NCI-H1417 treated with DMSO at 0.1 percent for 48 hours (cell line): Measurements from ENCODE around the gene CXorf58.
"Not testable (repeated sequence)": the region's sequence is repeated elsewhere in the genome, so short reads cannot be mapped to it uniquely, and the experiment has no call there.

Source experiments
- DNase-seq: peaks from one replicate; lab custom pipeline; 2025; lab: John Stamatoyannopoulos, UW

Gene CXorf58

GRCh38 chrX:23952984-23953907, 45.4 kb downstream of the CXorf58 start:
- DNase-seq: peak; percentile 36

- DNase-seq: no peak
These were observed 46.1 kb downstream of the CXorf58 start for GRCh38 chrX:23953908-23954269.

GRCh38 chrX:23954396-23954795, 46.6 kb downstream of the CXorf58 start:
- DNase-seq: no peak

GRCh38 chrX:23959781-23960180, 52.0 kb downstream of the CXorf58 start:
- DNase-seq: no peak

GRCh38 chrX:23964191-23964590, 56.4 kb downstream of the CXorf58 start:
- DNase-seq: no peak

- not testable (repeated sequence) for DNase-seq
These were observed 57.8 kb downstream of the CXorf58 start for GRCh38 chrX:23965630-23966029.

GRCh38 chrX:23978491-23978890, 70.7 kb downstream of the CXorf58 start:
- DNase-seq: no peak

GRCh38 chrX:23980011-23980441, 72.2 kb downstream of the CXorf58 start:
- DNase-seq: no peak

- no peak for DNase-seq
These were observed 73.4 kb downstream of the CXorf58 start for GRCh38 chrX:23981222-23981621.

- DNase-seq: no peak
These were observed 73.9 kb downstream of the CXorf58 start for GRCh38 chrX:23981711-23982110.

GRCh38 chrX:23982891-23983290, 75.1 kb downstream of the CXorf58 start:
- no peak for DNase-seq
